H1 (cell line): ENCODE data around the gene BCL2. TPM values are rescaled to one million over a fixed set of nuclear protein-coding genes. Genes with fewer than 3 reads are reported as not detected.

Experiments
- CTCF ChIA-PET: fragments of 300-600 bp; sonication (Branson Sonifier 250); formaldehyde crosslinking; loops from one replicate; lab custom pipeline; 2021; ENCODE audit not compliant: partially characterized antibody; lab: Charles Lee
- POLR2A ChIA-PET: fragments of 300-600 bp; sonication (Branson Sonifier 250); formaldehyde crosslinking; loops from one replicate; lab custom pipeline; 2021; ENCODE audit warnings: inconsistent platforms; ENCODE audit not compliant: partially characterized antibody; lab: Charles Lee
- DNase-seq, 2 experiments: peaks; one replicate each; pipeline versions ENCODE4 v3.0.0 to v3.0.0-alpha.2; 2010 to 2022; ENCODE audit warnings: low spot score in 2 of 2, low read depth in 1 of 2, mixed read lengths in 1 of 2
- FAIRE-seq: peaks from 2 replicates; lab custom pipeline; 2011; peaks lifted over from hg19 to GRCh38; lab: Jason Lieb, UNC
- H2AFZ ChIP-seq: 2 replicates; pipeline ENCODE4 v1.8.1; 2012; ENCODE audit warnings: low read length, inconsistent platforms
- H2AK5ac ChIP-seq: 2 replicates; pipeline ENCODE4 v1.6.1; 2013; ENCODE audit warnings: low read depth, low read length
- H2BK120ac ChIP-seq: replicated peaks from 2 replicates; pipeline ENCODE3; 2013; ENCODE audit warnings: low read depth, low read length, inconsistent platforms
- H2BK12ac ChIP-seq: 2 replicates; pipeline ENCODE4 v1.6.1; 2013; ENCODE audit warnings: low read depth, low read length
- H2BK15ac ChIP-seq: 2 replicates; pipeline ENCODE4 v1.6.1; 2013; ENCODE audit warnings: low read length
- H2BK20ac ChIP-seq: 2 replicates; pipeline ENCODE4 v1.6.1; 2013; ENCODE audit warnings: low read length
- H2BK5ac ChIP-seq: 2 replicates; pipeline ENCODE4 v1.6.1; 2013; ENCODE audit warnings: low read depth, low read length
- H3K14ac ChIP-seq: 2 replicates; pipeline ENCODE4 v1.6.1; 2013; ENCODE audit warnings: inconsistent platforms; ENCODE audit not compliant: insufficient read length
- H3K18ac ChIP-seq: 2 replicates; pipeline ENCODE4 v1.6.1; 2013; ENCODE audit warnings: low read length; ENCODE audit errors: extremely low read depth
- H3K23ac ChIP-seq: 2 replicates; pipeline ENCODE4 v1.6.1; 2013; ENCODE audit warnings: inconsistent platforms; ENCODE audit not compliant: insufficient read length
- H3K23me2 ChIP-seq: 2 replicates; pipeline ENCODE4 v1.6.1; 2013; ENCODE audit warnings: low read depth, low read length
- H3K27ac ChIP-seq: 2 replicates; pipeline ENCODE4 v1.6.1; 2011; ENCODE audit warnings: low read depth, low read length, inconsistent platforms
- H3K27me3 ChIP-seq, 4 experiments: replicated peaks in 1 of 4; 1 replicate in 1 of 4; 2 replicates in 3 of 4; pipeline versions ENCODE4 v1.6.1 to v1.8.1; 2011 to 2013; ENCODE audit warnings: low read length in 3 of 4, mild to moderate bottlenecking in 3 of 4, inconsistent platforms in 2 of 4, mixed read lengths in 2 of 4, moderate library complexity in 1 of 4; ENCODE audit not compliant: control insufficient read depth in 3 of 4, insufficient read depth in 3 of 4; ENCODE audit errors: extremely low read depth in 1 of 4
- H3K36me3 ChIP-seq, 4 experiments: 2 replicates each; pipeline versions ENCODE4 v1.6.1 to v1.8.1; 2011 to 2013; ENCODE audit warnings: mild to moderate bottlenecking in 4 of 4, low read length in 3 of 4, moderate library complexity in 2 of 4, control low read depth in 1 of 4, inconsistent platforms in 1 of 4; ENCODE audit not compliant: insufficient read depth in 4 of 4, control insufficient read depth in 2 of 4
- H3K4ac ChIP-seq: replicated peaks from 2 replicates; pipeline ENCODE3; 2013; ENCODE audit warnings: low read length, low read depth, mixed read lengths, inconsistent platforms; ENCODE audit not compliant: insufficient read length
- H3K4me1 ChIP-seq, 4 experiments: replicated peaks in 1 of 4; 1 replicate in 1 of 4; 2 replicates in 3 of 4; pipeline versions ENCODE4 v1.6.1 to v1.8.1; 2011 to 2013; ENCODE audit warnings: low read length in 3 of 4, inconsistent platforms in 2 of 4, mixed read lengths in 1 of 4; ENCODE audit not compliant: insufficient read depth in 4 of 4, control insufficient read depth in 3 of 4
- H3K4me2 ChIP-seq, 2 experiments: 2 replicates each; pipeline versions ENCODE4 v1.6.1 to v1.8.1; 2011 to 2013; ENCODE audit warnings: low read depth in 2 of 2, low read length in 2 of 2, control low read depth in 1 of 2, inconsistent platforms in 1 of 2, mild to moderate bottlenecking in 1 of 2; ENCODE audit not compliant: insufficient read depth in 1 of 2
- H3K4me3 ChIP-seq, 4 experiments: fragments of 200-600, 300-600 bp in 1 of 4; sonication (generic), shearing (Covaris generic), sonication (Bioruptor Twin) in 1 of 4; 2 replicates each; pipeline versions ENCODE4 v1.5.1 to v1.8.1; 2011 to 2016; ENCODE audit warnings: low read length in 4 of 4, low read depth in 3 of 4, control low read depth in 2 of 4, inconsistent platforms in 2 of 4, mild to moderate bottlenecking in 2 of 4, mixed read lengths in 1 of 4, moderate library complexity in 1 of 4; ENCODE audit not compliant: insufficient read depth in 2 of 4; ENCODE audit errors: extremely low read depth in 1 of 4
- H3K56ac ChIP-seq: replicated peaks from 2 replicates; pipeline ENCODE3; 2013; ENCODE audit warnings: low read depth, mild to moderate bottlenecking, mixed read lengths, low read length, inconsistent platforms; ENCODE audit not compliant: insufficient read length
- H3K79me1 ChIP-seq: 2 replicates; pipeline ENCODE4 v1.6.1; 2013; ENCODE audit warnings: low read depth, low read length, control low read depth
- H3K79me2 ChIP-seq, 2 experiments: 2 replicates each; pipeline versions ENCODE4 v1.6.1 to v1.8.1; 2012 to 2013; ENCODE audit warnings: low read length in 2 of 2, mild to moderate bottlenecking in 2 of 2, inconsistent platforms in 1 of 2; ENCODE audit not compliant: insufficient read depth in 2 of 2, control insufficient read depth in 1 of 2
- H3K9ac ChIP-seq, 4 experiments: replicated peaks in 1 of 4; 1 replicate in 1 of 4; 2 replicates in 3 of 4; pipeline versions ENCODE4 v1.6.1 to v1.8.1; 2011 to 2013; ENCODE audit warnings: low read depth in 3 of 4, low read length in 3 of 4, control low read depth in 2 of 4, mild to moderate bottlenecking in 2 of 4, moderate library complexity in 2 of 4, inconsistent platforms in 1 of 4; ENCODE audit errors: extremely low read depth in 1 of 4
- H3K9me3 ChIP-seq, 2 experiments: 2 replicates each; pipeline versions ENCODE4 v1.6.1 to v1.8.1; 2012 to 2013; ENCODE audit warnings: mild to moderate bottlenecking in 2 of 2, moderate library complexity in 2 of 2, control low read depth in 1 of 2, inconsistent platforms in 1 of 2, low read depth in 1 of 2, low read length in 1 of 2, mixed read lengths in 1 of 2; ENCODE audit not compliant: insufficient read depth in 2 of 2
- H4K20me1 ChIP-seq, 2 experiments: replicated peaks in 1 of 2; 2 replicates each; pipeline versions ENCODE3 to v1.8.1; 2011 to 2013; ENCODE audit warnings: inconsistent platforms in 2 of 2, low read length in 2 of 2, mild to moderate bottlenecking in 1 of 2; ENCODE audit not compliant: insufficient read depth in 2 of 2, control insufficient read depth in 1 of 2
- H4K5ac ChIP-seq: 2 replicates; pipeline ENCODE4 v1.6.1; 2013; ENCODE audit warnings: low read length, low read depth, mixed read lengths, inconsistent platforms; ENCODE audit not compliant: insufficient read length
- H4K8ac ChIP-seq: 2 replicates; pipeline ENCODE4 v1.8.0; 2013; ENCODE audit warnings: mild to moderate bottlenecking, moderate library complexity, low read length, inconsistent platforms; ENCODE audit not compliant: insufficient read depth; ENCODE audit errors: extremely low read depth
- H4K91ac ChIP-seq: replicated peaks from 2 replicates; pipeline ENCODE3; 2013; ENCODE audit warnings: low read length, mixed read lengths, inconsistent platforms; ENCODE audit not compliant: insufficient read length
- BACH1 ChIP-seq: IDR thresholded peaks from 2 replicates; pipeline ENCODE4 v1.6.1; 2012; ENCODE audit warnings: low read length, improper control_type of control experiment
- BCL11A ChIP-seq, 2 experiments: IDR thresholded peaks; one replicate each; pipeline ENCODE4 v1.6.1; 2011; ENCODE audit warnings: low read depth in 2 of 2, low read length in 2 of 2, mild to moderate bottlenecking in 2 of 2
- HDAC2 ChIP-seq, 2 experiments: fragments of 300-600 bp in 1 of 2; sonication (generic) in 1 of 2; IDR thresholded peaks; 2 replicates each; pipeline ENCODE4 v1.6.1; 2011 to 2012; ENCODE audit warnings: low read depth in 2 of 2, low read length in 2 of 2, mild to moderate bottlenecking in 2 of 2, moderate library complexity in 2 of 2, borderline replicate concordance in 1 of 2, inconsistent platforms in 1 of 2
- HDAC6 ChIP-seq: IDR thresholded peaks from one replicate; pipeline ENCODE4 v1.7.1; 2012; ENCODE audit warnings: low read depth, mild to moderate bottlenecking, inconsistent platforms, low read length, moderate library complexity
- KDM4A ChIP-seq: IDR thresholded peaks from one replicate; pipeline ENCODE4 v1.7.1; 2012; ENCODE audit warnings: low read depth, mild to moderate bottlenecking, moderate library complexity, low read length, inconsistent platforms; ENCODE audit not compliant: severe bottlenecking
- KDM5A ChIP-seq: fragments of 200-600 bp; IDR thresholded peaks from 2 replicates; pipeline ENCODE4 v1.7.1; 2012; ENCODE audit warnings: mild to moderate bottlenecking, low read length, inconsistent platforms, mixed read lengths
- POU5F1 ChIP-seq: IDR thresholded peaks from 2 replicates; pipeline ENCODE4 v1.6.1; 2011; ENCODE audit warnings: low read depth, mild to moderate bottlenecking, low read length, moderate library complexity
- SAP30 ChIP-seq: fragments of 300-600 bp; sonication (generic); IDR thresholded peaks from 2 replicates; pipeline ENCODE4 v1.7.1; 2012; ENCODE audit warnings: low read length, moderate library complexity, mild to moderate bottlenecking, inconsistent platforms; ENCODE audit not compliant: insufficient read depth, insufficient replicate concordance
- SP1 ChIP-seq: IDR thresholded peaks from 2 replicates; pipeline ENCODE4 v1.6.1; 2011; ENCODE audit warnings: low read depth, low read length
- SP4 ChIP-seq: IDR thresholded peaks from 2 replicates; pipeline ENCODE4 v1.6.1; 2012; ENCODE audit warnings: low read length, inconsistent platforms
- TBP ChIP-seq: IDR thresholded peaks from 2 replicates; pipeline ENCODE4 v1.6.1; 2011; ENCODE audit warnings: low read depth, low read length, improper control_type of control experiment
- WGBS, 2 experiments: shearing (Covaris generic) in 1 of 2; methylation state at CpG; one replicate each; pipeline versions ENCODE4 v1.1.6 to v1.1.7; 2013 to 2015; ENCODE audit warnings: low lambda C conversion rate in 2 of 2, mixed read lengths in 2 of 2, inconsistent platforms in 1 of 2, low coverage in 1 of 2, missing lambda C conversion rate in 1 of 2; ENCODE audit not compliant: insufficient replicate concordance in 2 of 2, insufficient coverage in 1 of 2, insufficient read length in 1 of 2; ENCODE audit errors: extremely low coverage in 1 of 2, missing lambda C conversion rate in 1 of 2; 5-methylcytosine and 5-hydroxymethylcytosine counted together
- polyA plus RNA-seq, 7 experiments: library from polyadenylated mRNA; depleted of rRNA in 3 of 7; stranded (reverse) in 5 of 7; unstranded in 2 of 7; fragments of >200 nt in 5 of 7; fragments of 200-250 nt in 2 of 7; gene quantifications; 1 replicate in 5 of 7; 2 replicates in 1 of 7; 4 replicates in 1 of 7; pipeline versions ENCODE4 v1.2.1 to v1.2.3, GENCODE V29; 2011 to 2013; ENCODE audit warnings: missing spikeins in 2 of 7, mixed read lengths in 2 of 7
- total RNA-seq: library from RNA; stranded (reverse); fragmentation: NEBNext Ultra II Directional; extraction: Animal tissue kit (Norgen Biotek cat#: 25700); gene quantifications from 2 replicates; pipeline ENCODE4 v1.2.1, GENCODE V29; 2021

BCL2 gene
- total and polyA plus RNA-seq, 2 of the 8 experiments (the other 6 are each of a cell fraction or from before 2014, with no cell fraction given), result 0.59 to 4.5 TPM

DNA sequence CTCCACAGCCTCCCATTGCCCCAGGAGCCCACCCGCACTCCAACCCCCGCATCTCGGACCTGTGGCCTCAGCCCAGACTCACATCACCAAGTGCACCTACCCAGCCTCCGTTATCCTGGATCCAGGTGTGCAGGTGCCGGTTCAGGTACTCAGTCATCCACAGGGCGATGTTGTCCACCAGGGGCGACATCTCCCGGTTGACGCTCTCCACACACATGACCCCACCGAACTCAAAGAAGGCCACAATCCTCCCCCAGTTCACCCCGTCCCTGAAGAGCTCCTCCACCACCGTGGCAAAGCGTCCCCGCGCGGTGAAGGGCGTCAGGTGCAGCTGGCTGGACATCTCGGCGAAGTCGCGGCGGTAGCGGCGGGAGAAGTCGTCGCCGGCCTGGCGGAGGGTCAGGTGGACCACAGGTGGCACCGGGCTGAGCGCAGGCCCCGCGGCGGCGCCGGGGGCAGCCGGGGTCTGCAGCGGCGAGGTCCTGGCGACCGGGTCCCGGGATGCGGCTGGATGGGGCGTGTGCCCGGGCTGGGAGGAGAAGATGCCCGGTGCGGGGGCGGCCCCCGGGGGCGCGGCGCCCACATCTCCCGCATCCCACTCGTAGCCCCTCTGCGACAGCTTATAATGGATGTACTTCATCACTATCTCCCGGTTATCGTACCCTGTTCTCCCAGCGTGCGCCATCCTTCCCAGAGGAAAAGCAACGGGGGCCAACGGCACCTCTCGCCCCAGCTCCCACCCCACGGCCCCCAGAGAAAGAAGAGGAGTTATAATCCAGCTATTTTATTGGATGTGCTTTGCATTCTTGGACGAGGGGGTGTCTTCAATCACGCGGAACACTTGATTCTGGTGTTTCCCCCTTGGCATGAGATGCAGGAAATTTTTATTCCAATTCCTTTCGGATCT, 1.3 kb downstream of the BCL2 start:
- 7% methylated on average over 60 of the region's 66 CpGs; no CpG with 5 or more reads in 1 of the 2 experiments for WGBS, 2 experiments
- POLR2A ChIA-PET, result interaction anchor here (0.7 kb wide), 1 partner anchor 1721 kb away, joined by 3 read pairs; no protein-coding TSS in a partner anchor
- TF ChIP-seq HDAC6, result no peak
- no peak for TF ChIP-seq SP1
- TF ChIP-seq KDM4A, result peak; percentile 75
- no peak for TF ChIP-seq POU5F1
- TF ChIP-seq BCL11A (IDR thresholded peaks at IDR 0.05; ENCODE audit: low read depth in 2 of 2, low read length in 2 of 2), result no peak
- no peak for TF ChIP-seq KDM5A
- TF ChIP-seq HDAC2 (IDR thresholded peaks at IDR 0.05; ENCODE audit: borderline replicate concordance in 1 of 2, low read depth in 2 of 2, low read length in 2 of 2), result peak in 1 of 2 experiments; percentile 88; a peak in 2 of 4 replicates
- TF ChIP-seq SAP30, result no peak
- TF ChIP-seq TBP, result no peak
- TF ChIP-seq SP4, result no peak
- peak; percentile 28; the same call in 1 of the 2 replicates for TF ChIP-seq BACH1

More for the DNA sequence above, 1.3 kb downstream of the BCL2 start:
- no peak overlapping the region for H2BK15ac ChIP-seq
- peaks cover 9% of the 10 kb centered on the region; the same call in 1 of the 2 replicates for H3K23me2 ChIP-seq
- no peaks in the 10 kb centered on the region for H3K36me3 ChIP-seq
- H3K9ac ChIP-seq, result no peak overlapping the region
- no peak overlapping the region for H3K14ac ChIP-seq
- H4K5ac ChIP-seq, result no peak overlapping the region
- no peak overlapping the region for H2BK120ac ChIP-seq
- peaks cover 4 to 10% (median 8%) of the 10 kb centered on the region in 4 experiments; a peak in 4 of 7 replicates for H3K4me1 ChIP-seq
- H4K20me1 ChIP-seq, result peaks cover 0 to 3% of the 10 kb centered on the region in 2 experiments
- H2BK5ac ChIP-seq, result no peak overlapping the region
- FAIRE-seq (no peak), DNase-seq (peak in 1 of 2 experiments; percentile 88)
- no peaks in the 10 kb centered on the region for H3K79me1 ChIP-seq
- H2AK5ac ChIP-seq, result no peak overlapping the region
- H3K27ac ChIP-seq, result no peak overlapping the region
- no peak overlapping the region for H3K4ac ChIP-seq
- no peak overlapping the region for H2BK20ac ChIP-seq
- H4K91ac ChIP-seq, result no peak overlapping the region
- H4K8ac ChIP-seq, result no peak overlapping the region; the same call in 1 of the 2 replicates
- H3K4me3 ChIP-seq, result peak overlapping the region; percentile 39 to 77 (median 44); a peak in 7 of 8 replicates
- no peak overlapping the region for H3K56ac ChIP-seq
- peak overlapping the region; percentile 83 to 87 for H3K4me2 ChIP-seq
- no peak overlapping the region for H2BK12ac ChIP-seq
- H3K27me3 ChIP-seq, result peaks cover 0 to 37% (median 22%) of the 10 kb centered on the region in 4 experiments; a peak in 6 of 7 replicates
- H3K9me3 ChIP-seq, result no peaks in the 10 kb centered on the region
- no peaks in the 10 kb centered on the region; a peak in 1 of 4 replicates for H3K79me2 ChIP-seq
- H3K18ac ChIP-seq, result no peak overlapping the region
- no peak overlapping the region for H3K23ac ChIP-seq
- 0 out of 2 replicates have a peak overlapping the region, but pooled peaks have one; percentile 37 for H2AFZ ChIP-seq
- CTCF ChIA-PET, result interaction anchor here (0.6 to 3.5 kb wide), 40 partner anchors 8 to 714 kb away, joined by 3 to 46 read pairs (median 4); no protein-coding TSS in a partner anchor
